Esophagus squamous epithelium (tissue), 5 donors: ENCODE measurements around the gene ZCCHC7. TPM values are rescaled to one million over a fixed set of nuclear protein-coding genes. Genes with fewer than 3 reads are reported as not detected.
"Not testable (repeated sequence)": the region's sequence is repeated elsewhere in the genome, so short reads cannot be mapped to it uniquely, and the experiment has no call there.

Source experiments
- DNase-seq: peaks from one replicate; lab custom pipeline; 2025; lab: John Stamatoyannopoulos, UW
- H3K27ac ChIP-seq, 4 donors: fragments of 200-600 bp; sonication (generic); one replicate each; pipeline ENCODE4 v1.5.1; 2016 to 2019; ENCODE audit warnings: mild to moderate bottlenecking in 1 of 4
- H3K27me3 ChIP-seq, 4 donors: fragments of 200-600 bp; sonication (generic); 1 replicate in 3 of 4; 2 replicates in 1 of 4; pipeline versions ENCODE4 v1.5.1 to v1.6.0; 2017 to 2021; ENCODE audit warnings: antibody characterized with exemption in 1 of 4
- H3K36me3 ChIP-seq, 3 donors: fragments of 200-600 bp; sonication (generic); one replicate each; pipeline ENCODE4 v1.5.1; 2016 to 2019
- H3K4me1 ChIP-seq, 3 donors: fragments of 200-600 bp; sonication (generic); one replicate each; pipeline ENCODE4 v1.5.1; 2017 to 2019
- H3K4me3 ChIP-seq, 4 donors: fragments of 200-600 bp; sonication (generic); 1 replicate in 3 of 4; 2 replicates in 1 of 4; pipeline ENCODE4 v1.5.1; 2016 to 2019; ENCODE audit warnings: mild to moderate bottlenecking in 2 of 4, moderate library complexity in 1 of 4
- H3K9me3 ChIP-seq, 3 donors: fragments of 200-600 bp; sonication (generic); one replicate each; pipeline ENCODE4 v1.5.1; 2016 to 2019
- CTCF ChIP-seq, 6 experiments: fragments of 450-650 bp in 4 of 6; fragments of 200-600 bp in 2 of 6; sonication (generic) in 2 of 6; IDR thresholded peaks; one replicate each; pipeline ENCODE4 v1.5.1; 2016 to 2019; ENCODE audit warnings: antibody characterized with exemption in 6 of 6, mild to moderate bottlenecking in 4 of 6, moderate library complexity in 4 of 6
- POLR2A ChIP-seq, 4 donors: fragments of 450-650 bp; IDR thresholded peaks; one replicate each; pipeline ENCODE4 v1.6.1; 2017; ENCODE audit warnings: antibody characterized with exemption in 4 of 4, mild to moderate bottlenecking in 4 of 4, moderate library complexity in 3 of 4
- WGBS, 2 donors: methylation state at CpG; one replicate each; pipeline ENCODE4 v1.1.5; 2018; 5-methylcytosine and 5-hydroxymethylcytosine counted together
- intact Hi-C: fragments of 100-400 bp; cut with DNase I; formaldehyde crosslinking; loops from one replicate; pipeline ENCODE4 v1.15.0; 2022
- total RNA-seq, 4 donors: library from RNA; depleted of rRNA; stranded (reverse); fragments of >200 nt; gene quantifications; one replicate each; pipeline ENCODE4 v1.1.0, GENCODE V29; 2016
- donor health status: DM: yes; HTN: yes; CAD: no.

Gene ZCCHC7
- total RNA-seq, 4 donors from 2014 or later, result 6.1 to 21.6 (median 13.0) TPM

- peak overlapping the region in 2 of 4 donors; percentile 88 to 91 for H3K4me3 ChIP-seq
- peaks cover 0 to 35% (median 6%) of the 10 kb centered on the region in 3 donors for H3K4me1 ChIP-seq
- no peaks in the 10 kb centered on the region for H3K9me3 ChIP-seq
- no peak overlapping the region for H3K27ac ChIP-seq
- intact Hi-C loops, result loop anchor here (5.0 kb wide), 1 partner anchor 37 kb away; no protein-coding TSS in a partner anchor
- WGBS, 2 donors, result 97 to 98% methylated on average over 3 of the region's 9 CpGs
- H3K36me3 ChIP-seq, result no peaks in the 10 kb centered on the region
- H3K27me3 ChIP-seq, result no peaks in the 10 kb centered on the region
- DNase-seq, result no peak
- TF ChIP-seq POLR2A (IDR thresholded peaks at IDR 0.05), result no peak
- TF ChIP-seq CTCF (IDR thresholded peaks at IDR 0.05), result no peak
These were observed 1.0 kb upstream of the ZCCHC7 start for GRCh38 chr9:37119360-37119759.

GRCh38 chr9:37120843-37121335, 515 bp downstream of the ZCCHC7 start:
- WGBS, 2 donors, result 0 to 5% methylated on average over 3 to 6 of the region's 23 CpGs

GRCh38 chr9:37121881-37122280, 1.5 kb downstream of the ZCCHC7 start:
- Histone ChIP-seq H3K27ac (no peak overlapping the region), H3K4me1 (peaks cover 0 to 35% (median 6%) of the 10 kb centered on the region in 3 donors), H3K4me3 (peak overlapping the region in 3 of 4 donors; percentile 80 to 91 (median 88)), H3K9me3 (no peaks in the 10 kb centered on the region), H3K27me3 (no peaks in the 10 kb centered on the region), H3K36me3 (peaks cover 0 to 7% (median 0%) of the 10 kb centered on the region in 3 donors)
- intact Hi-C loops, result no loop called here
- no peak for DNase-seq
- TF ChIP-seq POLR2A (IDR thresholded peaks at IDR 0.05) (no peak), CTCF (IDR thresholded peaks at IDR 0.05) (no peak)
- WGBS, 2 donors, result 70 to 78% methylated on average over 4 of the region's 4 CpGs

More at GRCh38 chr9:37120843-37121335, 515 bp downstream of the ZCCHC7 start:
- H3K27me3 ChIP-seq, DNase-seq, intact Hi-C loops, H3K36me3 ChIP-seq, H3K9me3 ChIP-seq: not testable (repeated sequence)
- peaks cover 0 to 35% (median 6%) of the 10 kb centered on the region in 3 donors for H3K4me1 ChIP-seq
- peak overlapping the region; percentile 87 to 97 (median 96) for H3K27ac ChIP-seq
- H3K4me3 ChIP-seq, result peak overlapping the region; percentile 80 to 97 (median 90)

GRCh38 chr9:37126214-37126788, 5.9 kb downstream of the ZCCHC7 start:
- Histone ChIP-seq H3K27ac (no peak overlapping the region), H3K27me3 (no peaks in the 10 kb centered on the region), H3K36me3 (peaks cover 0 to 40% (median 0%) of the 10 kb centered on the region in 3 donors), H3K4me3 (no peak overlapping the region), H3K4me1 (peaks cover 0 to 27% (median 6%) of the 10 kb centered on the region in 3 donors), H3K9me3 (no peaks in the 10 kb centered on the region)
- DNase-seq, result no peak
- intact Hi-C loops, result no loop called here
- 85 to 87% methylated on average over 6 of the region's 6 CpGs for WGBS, 2 donors
- TF ChIP-seq POLR2A (IDR thresholded peaks at IDR 0.05) (no peak), CTCF (IDR thresholded peaks at IDR 0.05) (no peak)

- H3K9me3 ChIP-seq, result no peaks in the 10 kb centered on the region
- intact Hi-C loops, result no loop called here
- peaks cover 0 to 20% (median 0%) of the 10 kb centered on the region in 3 donors for H3K4me1 ChIP-seq
- no peaks in the 10 kb centered on the region for H3K27me3 ChIP-seq
- 81 to 92% methylated on average over 3 of the region's 3 CpGs for WGBS, 2 donors
- H3K4me3 ChIP-seq, result no peak overlapping the region
- TF ChIP-seq POLR2A (IDR thresholded peaks at IDR 0.05), result no peak
- no peak for TF ChIP-seq CTCF (IDR thresholded peaks at IDR 0.05)
- DNase-seq, result no peak
- H3K36me3 ChIP-seq, result peaks cover 0 to 44% (median 0%) of the 10 kb centered on the region in 3 donors
- no peak overlapping the region for H3K27ac ChIP-seq
These were observed 6.6 kb downstream of the ZCCHC7 start for GRCh38 chr9:37127018-37127417.
